Activated T-cell treated with anti-CD3 and anti-CD28 coated beads, Interleukin-2, amount 50 U/mL, for 24 hours (primary cell): Measurements from ENCODE around the gene SALL4.
A peak's percentile ranks its signal among the peaks of the same experiment; 100 is the strongest.
"Not testable (repeated sequence)": the region's sequence is repeated elsewhere in the genome, so short reads cannot be mapped to it uniquely, and the experiment has no call there.

Source experiments
- DNase-seq: peaks from one replicate; pipeline ENCODE4 v3.0.0-alpha.2; 2020
- H3K27ac Mint-ChIP-seq: 2 replicates; pipeline ENCODE4 v1.8.0; 2020; ENCODE audit warnings: mild to moderate bottlenecking, mixed read lengths
- H3K27me3 Mint-ChIP-seq: 2 replicates; pipeline ENCODE4 v1.8.0; 2020; ENCODE audit warnings: mixed read lengths
- H3K36me3 Mint-ChIP-seq: 2 replicates; pipeline ENCODE4 v1.8.0; 2020; ENCODE audit warnings: low read depth, mixed read lengths
- H3K4me1 Mint-ChIP-seq: 2 replicates; pipeline ENCODE4 v1.8.0; 2020; ENCODE audit warnings: low read depth, mixed read lengths
- H3K4me3 Mint-ChIP-seq: 2 replicates; pipeline ENCODE4 v1.8.0; 2020; ENCODE audit warnings: mild to moderate bottlenecking, moderate library complexity, mixed read lengths
- H3K9me3 Mint-ChIP-seq: 2 replicates; pipeline ENCODE4 v1.8.0; 2020; ENCODE audit warnings: mixed read lengths

Gene SALL4

GRCh38 chr20:51791626-51792025 is 10.7 kb downstream of the SALL4 start:
- H3K27ac Mint-ChIP-seq, result no peak overlapping the region
- H3K4me1 Mint-ChIP-seq, result no peaks in the 10 kb centered on the region

GRCh38 chr20:51790256-51790655 is 12.1 kb downstream of the SALL4 start:
- DNase-seq, result no peak
- Mint-ChIP-seq H3K9me3 (no peaks in the 10 kb centered on the region), H3K27ac (no peak overlapping the region), H3K4me1 (no peaks in the 10 kb centered on the region), H3K4me3 (no peak overlapping the region), H3K36me3 (no peaks in the 10 kb centered on the region), H3K27me3 (peaks cover 22% of the 10 kb centered on the region)

More at GRCh38 chr20:51791626-51792025, 10.7 kb downstream of the SALL4 start:
- Mint-ChIP-seq H3K4me3 (no peak overlapping the region), H3K27me3 (peaks cover 27% of the 10 kb centered on the region), H3K36me3 (no peaks in the 10 kb centered on the region), H3K9me3 (no peaks in the 10 kb centered on the region)
- no peak for DNase-seq

GRCh38 chr20:51789434-51789833 is 12.9 kb downstream of the SALL4 start:
- DNase-seq, result no peak
- no peaks in the 10 kb centered on the region for H3K4me1 Mint-ChIP-seq
- no peak overlapping the region for H3K27ac Mint-ChIP-seq
- no peaks in the 10 kb centered on the region for H3K36me3 Mint-ChIP-seq
- peaks cover 16% of the 10 kb centered on the region for H3K27me3 Mint-ChIP-seq
- no peak overlapping the region for H3K4me3 Mint-ChIP-seq
- H3K9me3 Mint-ChIP-seq, result no peaks in the 10 kb centered on the region

GRCh38 chr20:51788822-51789221 is 13.5 kb downstream of the SALL4 start:
- H3K27ac Mint-ChIP-seq, result no peak overlapping the region
- no peaks in the 10 kb centered on the region for H3K36me3 Mint-ChIP-seq
- H3K9me3 Mint-ChIP-seq, result no peaks in the 10 kb centered on the region

GRCh38 chr20:51784299-51784698 is 18.0 kb downstream of the SALL4 start:
- no peaks in the 10 kb centered on the region for H3K36me3 Mint-ChIP-seq
- no peaks in the 10 kb centered on the region for H3K9me3 Mint-ChIP-seq
- no peak overlapping the region for H3K4me3 Mint-ChIP-seq
- H3K27me3 Mint-ChIP-seq, result peaks cover 11% of the 10 kb centered on the region
- no peaks in the 10 kb centered on the region for H3K4me1 Mint-ChIP-seq
- DNase-seq, result no peak
- no peak overlapping the region for H3K27ac Mint-ChIP-seq

More at GRCh38 chr20:51788822-51789221, 13.5 kb downstream of the SALL4 start:
- Mint-ChIP-seq H3K4me1 (no peaks in the 10 kb centered on the region), H3K4me3 (no peak overlapping the region), H3K27me3 (peaks cover 17% of the 10 kb centered on the region)
- no peak for DNase-seq

- H3K4me3 Mint-ChIP-seq, DNase-seq, H3K4me1 Mint-ChIP-seq, H3K9me3 Mint-ChIP-seq, H3K36me3 Mint-ChIP-seq, H3K27ac Mint-ChIP-seq: not testable (repeated sequence)
- peaks cover 11% of the 10 kb centered on the region for H3K27me3 Mint-ChIP-seq
Observed at GRCh38 chr20:51778229-51778759, 24.0 kb downstream of the SALL4 start.

- Mint-ChIP-seq H3K36me3 (no peaks in the 10 kb centered on the region), H3K9me3 (peaks cover 4% of the 10 kb centered on the region), H3K27me3 (peaks cover 15% of the 10 kb centered on the region), H3K4me3 (no peak overlapping the region), H3K4me1 (no peaks in the 10 kb centered on the region), H3K27ac (no peak overlapping the region)
- no peak for DNase-seq
Observed at GRCh38 chr20:51775241-51775640, 27.1 kb downstream of the SALL4 start.

GRCh38 chr20:51772236-51772635 is 30.1 kb downstream of the SALL4 start:
- H3K4me3 Mint-ChIP-seq, result no peak overlapping the region
- H3K4me1 Mint-ChIP-seq, result peaks cover 9% of the 10 kb centered on the region
- peaks cover 37% of the 10 kb centered on the region for H3K27me3 Mint-ChIP-seq
- H3K27ac Mint-ChIP-seq, result no peak overlapping the region
- no peaks in the 10 kb centered on the region for H3K9me3 Mint-ChIP-seq
- no peaks in the 10 kb centered on the region for H3K36me3 Mint-ChIP-seq
- no peak for DNase-seq

GRCh38 chr20:51769976-51770615 is 32.2 kb downstream of the SALL4 start:
- Mint-ChIP-seq H3K4me3 (no peak overlapping the region), H3K36me3 (no peaks in the 10 kb centered on the region), H3K27me3 (peaks cover 53% of the 10 kb centered on the region), H3K27ac (no peak overlapping the region), H3K4me1 (peaks cover 9% of the 10 kb centered on the region), H3K9me3 (no peaks in the 10 kb centered on the region)
- DNase-seq, result no peak

GRCh38 chr20:51768759-51769517 is 33.4 kb downstream of the SALL4 start:
- Mint-ChIP-seq H3K9me3 (no peaks in the 10 kb centered on the region), H3K27ac (peak overlapping the region; percentile 6)

GRCh38 chr20:51767867-51768758 is 34.2 kb downstream of the SALL4 start, which contains the start of gene ATP9A:
TSS of gene ATP9A (minus strand) at chr20:51768390. CDS start at chr20:51768369, 21 bp downstream.
- Mint-ChIP-seq H3K9me3 (no peaks in the 10 kb centered on the region), H3K27ac (peak within 1 kb of the TSS; percentile 6), H3K4me1 (peaks cover 9% of the 10 kb centered on the region), H3K4me3 (peak within 1 kb of the TSS; percentile 61), H3K36me3 (no peaks in the 10 kb centered on the region), H3K27me3 (peaks cover 54% of the 10 kb centered on the region)
- no peak for DNase-seq

More at GRCh38 chr20:51768759-51769517, 33.4 kb downstream of the SALL4 start:
- Mint-ChIP-seq H3K4me3 (peak overlapping the region; percentile 57), H3K27me3 (peaks cover 54% of the 10 kb centered on the region), H3K4me1 (peaks cover 9% of the 10 kb centered on the region), H3K36me3 (no peaks in the 10 kb centered on the region)
- DNase-seq, result no peak

- Mint-ChIP-seq H3K27ac (no peak overlapping the region), H3K4me3 (peak overlapping the region; percentile 61), H3K36me3 (no peaks in the 10 kb centered on the region), H3K27me3 (peaks cover 52% of the 10 kb centered on the region), H3K9me3 (no peaks in the 10 kb centered on the region), H3K4me1 (peaks cover 9% of the 10 kb centered on the region)
- peak; percentile 58 for DNase-seq
Observed at GRCh38 chr20:51766994-51767866, 35.1 kb downstream of the SALL4 start.

- not testable (repeated sequence) for DNase-seq, H3K4me1 Mint-ChIP-seq, H3K9me3 Mint-ChIP-seq, H3K27ac Mint-ChIP-seq, H3K4me3 Mint-ChIP-seq, H3K36me3 Mint-ChIP-seq
- H3K27me3 Mint-ChIP-seq, result peaks cover 47% of the 10 kb centered on the region
Observed at GRCh38 chr20:51765381-51765780, 36.9 kb downstream of the SALL4 start.
